Lung (tissue), 12 donors: ENCODE measurements around the gene SLC36A1. TPM values are rescaled to one million over a fixed set of nuclear protein-coding genes. Genes with fewer than 3 reads are reported as not detected.
A peak's percentile ranks its signal among the peaks of the same experiment; 100 is the strongest.

Experiments used
- ATAC-seq: fragments of 200-7000 bp; cut with Tn5 transposase; one replicate; pipeline ENCODE4 v1.9.1; 2020; ENCODE audit warnings: moderate number of reproducible peaks; ENCODE audit not compliant: insufficient read depth, low FRiP score
- DNase-seq, 3 donors: peaks; one replicate each; pipeline ENCODE4 v3.0.0-alpha.2; 2013 to 2017
- H3K27ac ChIP-seq, 2 donors: one replicate each; pipeline ENCODE4 v1.5.1; 2013; ENCODE audit warnings: mild to moderate bottlenecking in 2 of 2, moderate library complexity in 2 of 2, control low read depth in 1 of 2, inconsistent platforms in 1 of 2, low read depth in 1 of 2, low read length in 1 of 2
- H3K27me3 ChIP-seq, 3 donors: one replicate each; pipeline ENCODE4 v1.5.1; 2013; ENCODE audit warnings: low read length in 2 of 3; ENCODE audit not compliant: control insufficient read depth in 3 of 3, insufficient read depth in 3 of 3
- H3K36me3 ChIP-seq, 4 donors: one replicate each; pipeline ENCODE4 v1.5.1; 2013; ENCODE audit warnings: low read length in 4 of 4, mild to moderate bottlenecking in 1 of 4, moderate library complexity in 1 of 4; ENCODE audit not compliant: control insufficient read depth in 4 of 4, insufficient read depth in 4 of 4
- H3K4me1 ChIP-seq, 5 donors: one replicate each; pipeline ENCODE4 v1.5.1; 2013; ENCODE audit warnings: low read length in 5 of 5, mild to moderate bottlenecking in 2 of 5, moderate library complexity in 1 of 5; ENCODE audit not compliant: control insufficient read depth in 5 of 5, insufficient read depth in 5 of 5
- H3K4me3 ChIP-seq: one replicate; pipeline ENCODE4 v1.5.1; 2013; ENCODE audit warnings: mild to moderate bottlenecking, control low read depth, moderate library complexity
- H3K9ac ChIP-seq, 2 donors: one replicate each; pipeline ENCODE4 v1.5.1; 2013; ENCODE audit warnings: low read length in 2 of 2, control low read depth in 1 of 2; ENCODE audit not compliant: insufficient read depth in 1 of 2
- H3K9me3 ChIP-seq, 4 donors: one replicate each; pipeline ENCODE4 v1.5.1; 2013; ENCODE audit warnings: low read length in 3 of 4, mild to moderate bottlenecking in 1 of 4, moderate library complexity in 1 of 4; ENCODE audit not compliant: control insufficient read depth in 4 of 4, insufficient read depth in 3 of 4
- CTCF ChIP-seq: IDR thresholded peaks from 2 replicates; pipeline ENCODE4 v1.5.1; 2012; ENCODE audit warnings: mild to moderate bottlenecking; ENCODE audit errors: control extremely low read depth, extremely low read depth
- WGBS, 2 donors: extraction: QIAGEN DNeasy Blood & Tissue Kit; methylation state at CpG; one replicate each; pipeline ENCODE4 v1.1.7; 2013; 5-methylcytosine and 5-hydroxymethylcytosine counted together
- polyA plus RNA-seq, 2 donors: library from polyadenylated mRNA; stranded (reverse); fragments of 200-250 nt; gene quantifications; one replicate each; pipeline ENCODE4 v1.2.1, GENCODE V29; 2013
- total RNA-seq, 2 donors: library from RNA; depleted of rRNA in 1 of 2; stranded (reverse); fragments of >200 nt in 1 of 2; gene quantifications; one replicate each; pipeline ENCODE4 v1.2.1, GENCODE V29; 2014 to 2021
- donor health status: control.
- donor health status: control.
- donor health status: Bipolar disorder and iron deficiency.
- donor health status: healthy.
- donor health status: DM: yes; HTN: yes; CAD: no.

The SLC36A1 gene
- total and polyA plus RNA-seq, 4 donors: 2.0 to 22.0 (median 9.9) TPM

GRCh38 chr5:151497391-151498002, 50.1 kb downstream of the SLC36A1 start:
- ATAC-seq: no peak
- no peak overlapping the region for H3K27ac ChIP-seq
- WGBS, 2 donors: 52 to 70% methylated on average over 3 of the region's 3 CpGs

GRCh38 chr5:151498395-151499155, 51.2 kb downstream of the SLC36A1 start:
- no peaks in the 10 kb centered on the region for H3K36me3 ChIP-seq
- H3K27ac ChIP-seq: no peak overlapping the region
- DNase-seq: no peak
- H3K4me1 ChIP-seq: peaks cover 0 to 2% (median 0%) of the 10 kb centered on the region in 5 donors
- TF ChIP-seq CTCF: no peak
- peaks cover 0 to 2% (median 0%) of the 10 kb centered on the region in 4 donors for H3K9me3 ChIP-seq
- 59 to 81% methylated on average over 8 of the region's 8 CpGs for WGBS, 2 donors
- no peaks in the 10 kb centered on the region for H3K27me3 ChIP-seq
- no peak overlapping the region for H3K4me3 ChIP-seq
- peak overlapping the region in 1 of 2 donors; percentile 5 for H3K9ac ChIP-seq
- no peak for ATAC-seq

More at GRCh38 chr5:151497391-151498002, 50.1 kb downstream of the SLC36A1 start:
- Histone ChIP-seq H3K4me1 (peaks cover 0 to 2% (median 0%) of the 10 kb centered on the region in 5 donors), H3K9me3 (peaks cover 0 to 2% (median 0%) of the 10 kb centered on the region in 4 donors), H3K9ac (no peak overlapping the region), H3K27me3 (no peaks in the 10 kb centered on the region), H3K36me3 (no peaks in the 10 kb centered on the region), H3K4me3 (no peak overlapping the region)
- DNase-seq: peak in 1 of 3 donors; percentile 24
- no peak for TF ChIP-seq CTCF

- DNase-seq: peak in 2 of 3 donors; percentile 29 to 71
- no peak overlapping the region for H3K27ac ChIP-seq
Measured at GRCh38 chr5:151499501-151500035, 52.2 kb downstream of the SLC36A1 start.

More at GRCh38 chr5:151499501-151500035, 52.2 kb downstream of the SLC36A1 start:
- H3K9me3 ChIP-seq: peaks cover 0 to 2% (median 0%) of the 10 kb centered on the region in 4 donors
- TF ChIP-seq CTCF: no peak
- no peaks in the 10 kb centered on the region for H3K27me3 ChIP-seq
- no peaks in the 10 kb centered on the region for H3K36me3 ChIP-seq
- WGBS, 2 donors: 39 to 64% methylated on average over 8 of the region's 8 CpGs
- H3K9ac ChIP-seq: no peak overlapping the region
- peaks cover 0 to 2% (median 0%) of the 10 kb centered on the region in 5 donors for H3K4me1 ChIP-seq
- peak; percentile 17 for ATAC-seq
- no peak overlapping the region for H3K4me3 ChIP-seq
